IPS DF 6.9 (cell line): Measurements from ENCODE around the gene CHMP6.

Source experiments
- DNase-seq: peaks from one replicate; pipeline ENCODE4 v3.0.0-alpha.2; 2013; ENCODE audit warnings: low read depth, low spot score
- H3K27ac ChIP-seq: one replicate; pipeline ENCODE4 v1.5.1; 2013; ENCODE audit warnings: low read length, control low read depth
- H3K27me3 ChIP-seq: 2 replicates; pipeline ENCODE4 v1.6.1; 2013; ENCODE audit warnings: mild to moderate bottlenecking, low read length; ENCODE audit not compliant: control insufficient read depth, insufficient read depth
- H3K36me3 ChIP-seq: 2 replicates; pipeline ENCODE4 v1.6.1; 2013; ENCODE audit warnings: low read length; ENCODE audit not compliant: control insufficient read depth, insufficient read depth
- H3K4me1 ChIP-seq: 2 replicates; pipeline ENCODE4 v1.6.1; 2013; ENCODE audit warnings: low read length; ENCODE audit not compliant: control insufficient read depth, insufficient read depth
- H3K4me3 ChIP-seq: 2 replicates; pipeline ENCODE4 v1.5.1; 2013; ENCODE audit warnings: mild to moderate bottlenecking, low read length
- H3K9me3 ChIP-seq: 2 replicates; pipeline ENCODE4 v1.6.1; 2013; ENCODE audit warnings: low read length, inconsistent platforms; ENCODE audit not compliant: control insufficient read depth, insufficient read depth
- WGBS: extraction: QIAGEN DNeasy Blood & Tissue Kit; methylation state at CpG from one replicate; pipeline ENCODE4 v1.1.7; 2013; ENCODE audit warnings: mixed read lengths, missing lambda C conversion rate; ENCODE audit not compliant: insufficient read length, insufficient coverage; 5-methylcytosine and 5-hydroxymethylcytosine counted together

CHMP6 gene

DNA sequence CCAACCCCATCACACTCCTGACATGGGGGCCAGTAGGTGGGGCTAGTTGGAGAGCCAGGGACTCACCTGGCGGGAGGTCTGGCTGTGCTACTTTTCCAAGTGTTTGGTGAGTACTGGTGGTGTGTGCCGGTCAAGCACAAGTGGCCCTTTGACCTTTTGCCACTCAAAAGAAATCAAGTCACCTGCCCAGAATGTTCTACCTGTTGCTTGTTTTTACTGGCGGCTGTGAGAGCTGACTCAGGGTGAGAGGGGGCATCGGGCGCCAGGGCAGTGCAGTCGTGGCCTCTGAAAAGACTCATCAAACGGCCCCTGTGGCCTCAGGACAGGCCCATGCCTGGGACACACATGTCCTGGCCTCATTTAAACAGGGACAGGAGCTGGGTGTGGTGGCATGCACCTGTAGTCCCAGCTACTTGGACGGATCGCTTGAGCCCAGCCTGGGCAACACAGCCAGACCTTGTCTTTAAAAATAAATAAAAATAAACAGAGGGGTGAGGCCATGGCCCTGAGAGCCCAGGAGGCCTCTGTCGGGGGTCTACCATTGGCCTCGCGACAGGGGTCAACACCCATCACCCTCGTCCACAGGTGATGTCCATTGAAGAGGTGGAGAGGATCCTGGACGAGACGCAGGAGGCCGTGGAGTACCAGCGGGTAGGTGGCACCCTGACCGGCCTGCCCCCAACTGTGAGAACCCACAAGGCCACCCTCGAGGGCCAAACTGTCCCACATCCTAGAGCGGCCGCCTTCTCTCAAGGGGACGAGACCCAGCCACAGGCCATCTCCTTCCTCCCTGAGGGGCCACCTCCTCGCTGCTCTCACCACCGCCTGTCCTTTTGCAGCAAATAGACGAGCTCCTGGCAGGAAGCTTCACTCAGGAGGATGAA is 5.0 kb downstream of the CHMP6 start:
- Histone ChIP-seq H3K4me3 (no peak overlapping the region), H3K27ac (no peak overlapping the region), H3K9me3 (no peaks in the 10 kb centered on the region), H3K36me3 (peaks cover 26% of the 10 kb centered on the region), H3K27me3 (no peaks in the 10 kb centered on the region), H3K4me1 (no peaks in the 10 kb centered on the region)
- WGBS: no CpG with 5 or more reads among the region's 25 CpGs
- no peak for DNase-seq

GRCh38 chr17:80997424-80998117 is 5.9 kb downstream of the CHMP6 start:
- no peak overlapping the region for H3K27ac ChIP-seq
- H3K27me3 ChIP-seq: peaks cover 3% of the 10 kb centered on the region; the same call in 1 of the 2 replicates
- no peaks in the 10 kb centered on the region for H3K4me1 ChIP-seq
- no CpG with 5 or more reads among the region's 32 CpGs for WGBS
- no peaks in the 10 kb centered on the region for H3K9me3 ChIP-seq
- H3K36me3 ChIP-seq: peaks cover 26% of the 10 kb centered on the region
- H3K4me3 ChIP-seq: no peak overlapping the region
- no peak for DNase-seq

- DNase-seq: no peak
- H3K9me3 ChIP-seq: no peaks in the 10 kb centered on the region
- no peak overlapping the region for H3K27ac ChIP-seq
- H3K27me3 ChIP-seq: peaks cover 3% of the 10 kb centered on the region; the same call in 1 of the 2 replicates
- no CpG with 5 or more reads among the region's 19 CpGs for WGBS
- H3K4me3 ChIP-seq: no peak overlapping the region
- peaks cover 26% of the 10 kb centered on the region for H3K36me3 ChIP-seq
- H3K4me1 ChIP-seq: no peaks in the 10 kb centered on the region
Observed at GRCh38 chr17:80998118-80998747, 6.6 kb downstream of the CHMP6 start.

GRCh38 chr17:80998748-80999535 is 7.3 kb downstream of the CHMP6 start:
- Histone ChIP-seq H3K36me3 (peaks cover 26% of the 10 kb centered on the region), H3K4me3 (no peak overlapping the region), H3K27ac (no peak overlapping the region), H3K27me3 (peaks cover 3% of the 10 kb centered on the region; the same call in 1 of the 2 replicates), H3K4me1 (no peaks in the 10 kb centered on the region; the same call in 1 of the 2 replicates), H3K9me3 (no peaks in the 10 kb centered on the region)
- DNase-seq: no peak
- WGBS: no CpG with 5 or more reads among the region's 39 CpGs

DNA sequence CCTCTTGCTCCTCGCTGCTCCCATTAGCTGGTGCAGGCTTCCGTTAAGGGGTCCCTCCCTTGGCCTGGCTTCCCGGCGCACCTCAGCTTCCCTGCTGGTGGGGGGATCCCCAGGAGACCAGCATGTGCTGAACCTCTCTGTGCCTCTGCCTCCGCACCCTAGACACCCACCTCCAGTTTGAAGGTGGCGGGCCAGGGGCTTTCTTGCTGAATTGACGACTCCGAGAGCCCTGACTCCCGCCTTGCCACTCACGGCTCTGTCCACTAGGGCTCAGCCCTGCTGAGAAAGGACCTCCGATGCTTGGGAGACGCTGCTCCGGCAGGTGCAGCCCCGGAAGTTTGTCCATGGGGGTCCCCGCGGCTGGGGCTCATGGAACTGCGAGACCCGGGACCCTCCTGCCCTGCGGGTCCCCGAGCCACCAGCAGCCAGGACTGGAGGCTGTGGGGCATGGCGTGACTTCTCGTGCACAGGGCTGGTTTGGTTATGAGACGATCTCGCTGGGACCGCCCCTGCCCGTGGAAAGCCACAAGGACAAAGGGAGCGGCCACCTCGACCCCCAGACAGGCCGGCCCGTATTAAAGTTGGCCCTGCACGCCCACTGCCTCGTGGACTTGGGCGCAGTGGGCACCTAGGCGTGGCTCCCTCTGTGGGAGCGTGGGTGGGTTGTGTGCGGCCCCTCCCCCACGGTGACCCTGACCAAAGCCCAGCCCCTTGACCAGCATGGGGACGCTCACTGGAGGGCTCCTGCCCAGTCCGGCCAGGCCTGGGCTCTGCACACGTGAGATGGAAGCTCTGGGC is 8.1 kb downstream of the CHMP6 start:
- no CpG with 5 or more reads among the region's 40 CpGs for WGBS
- Histone ChIP-seq H3K4me1 (no peaks in the 10 kb centered on the region; the same call in 1 of the 2 replicates), H3K36me3 (peaks cover 26% of the 10 kb centered on the region), H3K9me3 (no peaks in the 10 kb centered on the region), H3K27me3 (peaks cover 5% of the 10 kb centered on the region; the same call in 1 of the 2 replicates), H3K4me3 (no peak overlapping the region), H3K27ac (no peak overlapping the region)
- DNase-seq: no peak

GRCh38 chr17:81000334-81000630 is 8.6 kb downstream of the CHMP6 start:
- H3K4me1 ChIP-seq: no peaks in the 10 kb centered on the region; the same call in 1 of the 2 replicates
- WGBS: no CpG with 5 or more reads among the region's 8 CpGs
- H3K27me3 ChIP-seq: peaks cover 8% of the 10 kb centered on the region; the same call in 1 of the 2 replicates
- H3K9me3 ChIP-seq: no peaks in the 10 kb centered on the region
- no peak overlapping the region for H3K27ac ChIP-seq
- H3K4me3 ChIP-seq: no peak overlapping the region
- no peak for DNase-seq
- H3K36me3 ChIP-seq: peaks cover 23% of the 10 kb centered on the region

- Histone ChIP-seq H3K27ac (no peak overlapping the region), H3K27me3 (peaks cover 8% of the 10 kb centered on the region; the same call in 1 of the 2 replicates), H3K4me3 (no peak overlapping the region), H3K4me1 (no peaks in the 10 kb centered on the region; the same call in 1 of the 2 replicates), H3K36me3 (peaks cover 23% of the 10 kb centered on the region), H3K9me3 (no peaks in the 10 kb centered on the region)
- no CpG with 5 or more reads among the region's 18 CpGs for WGBS
- DNase-seq: no peak
Observed at GRCh38 chr17:81000631-81001357, 9.2 kb downstream of the CHMP6 start.

- peaks cover 21% of the 10 kb centered on the region for H3K36me3 ChIP-seq
- H3K4me3 ChIP-seq: no peak overlapping the region
- H3K27me3 ChIP-seq: peaks cover 10% of the 10 kb centered on the region; the same call in 1 of the 2 replicates
- no peak for DNase-seq
- H3K9me3 ChIP-seq: no peaks in the 10 kb centered on the region
- no peaks in the 10 kb centered on the region; the same call in 1 of the 2 replicates for H3K4me1 ChIP-seq
- H3K27ac ChIP-seq: no peak overlapping the region
- WGBS: no CpG with 5 or more reads among the region's 10 CpGs
Observed at GRCh38 chr17:81002013-81002384, 10.4 kb downstream of the CHMP6 start.
